ENCODE measurements around the gene RARB.

GRCh38 chr3:25592510-25592968 is 164.5 kb downstream of the RARB start:
- no peak for TF ChIP-seq EZH2 (IDR thresholded peaks at IDR 0.05; ENCODE audit: low read length, missing control alignments)
- TF ChIP-seq, protein P1, sequence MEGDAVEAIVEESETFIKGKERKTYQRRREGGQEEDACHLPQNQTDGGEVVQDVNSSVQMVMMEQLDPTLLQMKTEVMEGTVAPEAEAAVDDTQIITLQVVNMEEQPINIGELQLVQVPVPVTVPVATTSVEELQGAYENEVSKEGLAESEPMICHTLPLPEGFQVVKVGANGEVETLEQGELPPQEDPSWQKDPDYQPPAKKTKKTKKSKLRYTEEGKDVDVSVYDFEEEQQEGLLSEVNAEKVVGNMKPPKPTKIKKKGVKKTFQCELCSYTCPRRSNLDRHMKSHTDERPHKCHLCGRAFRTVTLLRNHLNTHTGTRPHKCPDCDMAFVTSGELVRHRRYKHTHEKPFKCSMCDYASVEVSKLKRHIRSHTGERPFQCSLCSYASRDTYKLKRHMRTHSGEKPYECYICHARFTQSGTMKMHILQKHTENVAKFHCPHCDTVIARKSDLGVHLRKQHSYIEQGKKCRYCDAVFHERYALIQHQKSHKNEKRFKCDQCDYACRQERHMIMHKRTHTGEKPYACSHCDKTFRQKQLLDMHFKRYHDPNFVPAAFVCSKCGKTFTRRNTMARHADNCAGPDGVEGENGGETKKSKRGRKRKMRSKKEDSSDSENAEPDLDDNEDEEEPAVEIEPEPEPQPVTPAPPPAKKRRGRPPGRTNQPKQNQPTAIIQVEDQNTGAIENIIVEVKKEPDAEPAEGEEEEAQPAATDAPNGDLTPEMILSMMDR (conservative IDR thresholded peaks at IDR 0.05 in 1 of 2, IDR thresholded peaks at IDR 0.05 in 1 of 2; ENCODE audit: low read depth in 1 of 2, low read length in 2 of 2) = peak; percentile 20 to 52

All from fibroblast of lung (primary cell).